ENCODE data around the gene CLDN15. TPM values are rescaled to one million over a fixed set of nuclear protein-coding genes. Genes with fewer than 3 reads are reported as not detected.

Gene CLDN15
- total RNA-seq, 1 experiment from 2014 or later: 6.5 TPM

DNA sequence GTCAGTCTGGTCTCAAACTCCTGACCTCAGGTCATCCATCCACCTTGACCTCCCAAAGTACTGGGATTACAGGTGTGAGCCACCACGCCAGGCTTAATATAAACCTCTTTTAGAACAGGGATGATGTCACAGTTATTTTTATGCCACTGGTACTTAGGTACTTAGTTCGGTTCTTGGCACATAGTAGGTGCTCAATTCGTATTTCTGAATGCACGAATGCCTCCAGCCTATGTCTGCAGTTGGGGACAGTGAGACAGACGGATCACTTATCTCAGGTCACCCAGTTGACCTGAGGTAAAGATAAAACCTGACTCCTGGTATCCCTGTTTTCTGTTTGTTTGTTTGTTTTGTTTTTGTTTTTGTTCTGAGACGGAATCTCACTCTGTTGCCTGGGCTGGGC is 51.4 kb downstream of the CLDN15 start:
- ChIA-PET CTCF (interaction anchor here (0.6 to 0.7 kb wide), 2 partner anchors 97 to 114 kb away, joined by 3 read pairs; no protein-coding TSS in a partner anchor), POLR2A (no interaction called here)
- Mint-ChIP-seq H3K36me3 (no peaks in the 10 kb centered on the region), H3K4me3 (no peak overlapping the region), H3K4me1 (peaks cover 7% of the 10 kb centered on the region), H3K9me3 (no peaks in the 10 kb centered on the region), H3K27ac (no peak overlapping the region), H3K27me3 (ENCODE audit: low read depth) (peaks cover 16% of the 10 kb centered on the region)
- ATAC-seq (no peak), DNase-seq (ENCODE audit: low spot score) (no peak)
- TF ChIP-seq GRHL2 (CRISPR knock-in tag; IDR thresholded peaks at IDR 0.05; ENCODE audit: insufficient replicate concordance, severe bottlenecking) (no peak), ZNF512 (CRISPR knock-in tag; IDR thresholded peaks at IDR 0.05; ENCODE audit: borderline replicate concordance) (no peak), RORB (CRISPR knock-in tag; IDR thresholded peaks at IDR 0.05) (no peak), ZNF396 (CRISPR knock-in tag; IDR thresholded peaks at IDR 0.05; ENCODE audit: borderline replicate concordance) (no peak), NR3C1 (CRISPR knock-in tag; conservative IDR thresholded peaks at IDR 0.05; ENCODE audit: low read depth) (no peak), GABPB1 (CRISPR knock-in tag; IDR thresholded peaks at IDR 0.05) (no peak), MLX (CRISPR knock-in tag; IDR thresholded peaks at IDR 0.05) (no peak), TEAD1 (CRISPR knock-in tag; IDR thresholded peaks at IDR 0.05) (no peak), ELF4 (CRISPR knock-in tag; IDR thresholded peaks at IDR 0.05; ENCODE audit: low read depth) (no peak)
- TF ChIP-seq, protein P1, sequence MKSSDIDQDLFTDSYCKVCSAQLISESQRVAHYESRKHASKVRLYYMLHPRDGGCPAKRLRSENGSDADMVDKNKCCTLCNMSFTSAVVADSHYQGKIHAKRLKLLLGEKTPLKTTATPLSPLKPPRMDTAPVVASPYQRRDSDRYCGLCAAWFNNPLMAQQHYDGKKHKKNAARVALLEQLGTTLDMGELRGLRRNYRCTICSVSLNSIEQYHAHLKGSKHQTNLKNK (CRISPR knock-in tag; IDR thresholded peaks at IDR 0.05): no peak
- TF ChIP-seq, protein P2, sequence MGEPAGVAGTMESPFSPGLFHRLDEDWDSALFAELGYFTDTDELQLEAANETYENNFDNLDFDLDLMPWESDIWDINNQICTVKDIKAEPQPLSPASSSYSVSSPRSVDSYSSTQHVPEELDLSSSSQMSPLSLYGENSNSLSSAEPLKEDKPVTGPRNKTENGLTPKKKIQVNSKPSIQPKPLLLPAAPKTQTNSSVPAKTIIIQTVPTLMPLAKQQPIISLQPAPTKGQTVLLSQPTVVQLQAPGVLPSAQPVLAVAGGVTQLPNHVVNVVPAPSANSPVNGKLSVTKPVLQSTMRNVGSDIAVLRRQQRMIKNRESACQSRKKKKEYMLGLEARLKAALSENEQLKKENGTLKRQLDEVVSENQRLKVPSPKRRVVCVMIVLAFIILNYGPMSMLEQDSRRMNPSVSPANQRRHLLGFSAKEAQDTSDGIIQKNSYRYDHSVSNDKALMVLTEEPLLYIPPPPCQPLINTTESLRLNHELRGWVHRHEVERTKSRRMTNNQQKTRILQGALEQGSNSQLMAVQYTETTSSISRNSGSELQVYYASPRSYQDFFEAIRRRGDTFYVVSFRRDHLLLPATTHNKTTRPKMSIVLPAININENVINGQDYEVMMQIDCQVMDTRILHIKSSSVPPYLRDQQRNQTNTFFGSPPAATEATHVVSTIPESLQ (CRISPR knock-in tag; IDR thresholded peaks at IDR 0.05): no peak
- TF ChIP-seq, protein P3, sequence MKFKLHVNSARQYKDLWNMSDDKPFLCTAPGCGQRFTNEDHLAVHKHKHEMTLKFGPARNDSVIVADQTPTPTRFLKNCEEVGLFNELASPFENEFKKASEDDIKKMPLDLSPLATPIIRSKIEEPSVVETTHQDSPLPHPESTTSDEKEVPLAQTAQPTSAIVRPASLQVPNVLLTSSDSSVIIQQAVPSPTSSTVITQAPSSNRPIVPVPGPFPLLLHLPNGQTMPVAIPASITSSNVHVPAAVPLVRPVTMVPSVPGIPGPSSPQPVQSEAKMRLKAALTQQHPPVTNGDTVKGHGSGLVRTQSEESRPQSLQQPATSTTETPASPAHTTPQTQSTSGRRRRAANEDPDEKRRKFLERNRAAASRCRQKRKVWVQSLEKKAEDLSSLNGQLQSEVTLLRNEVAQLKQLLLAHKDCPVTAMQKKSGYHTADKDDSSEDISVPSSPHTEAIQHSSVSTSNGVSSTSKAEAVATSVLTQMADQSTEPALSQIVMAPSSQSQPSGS (CRISPR knock-in tag; IDR thresholded peaks at IDR 0.05; ENCODE audit: borderline replicate concordance, low read depth): no peak
- TF ChIP-seq, protein P4, sequence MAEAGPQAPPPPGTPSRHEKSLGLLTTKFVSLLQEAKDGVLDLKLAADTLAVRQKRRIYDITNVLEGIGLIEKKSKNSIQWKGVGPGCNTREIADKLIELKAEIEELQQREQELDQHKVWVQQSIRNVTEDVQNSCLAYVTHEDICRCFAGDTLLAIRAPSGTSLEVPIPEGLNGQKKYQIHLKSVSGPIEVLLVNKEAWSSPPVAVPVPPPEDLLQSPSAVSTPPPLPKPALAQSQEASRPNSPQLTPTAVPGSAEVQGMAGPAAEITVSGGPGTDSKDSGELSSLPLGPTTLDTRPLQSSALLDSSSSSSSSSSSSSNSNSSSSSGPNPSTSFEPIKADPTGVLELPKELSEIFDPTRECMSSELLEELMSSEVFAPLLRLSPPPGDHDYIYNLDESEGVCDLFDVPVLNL (CRISPR knock-in tag; IDR thresholded peaks at IDR 0.05; ENCODE audit: borderline replicate concordance, low read depth): no peak

- DNase-seq (ENCODE audit: low spot score) (no peak), ATAC-seq (no peak)
- ChIA-PET POLR2A (no interaction called here), CTCF (interaction anchor here (1.1 to 1.5 kb wide), 3 partner anchors 12 to 59 kb away, joined by 3 to 4 read pairs (median 3); no protein-coding TSS in a partner anchor)
- peaks cover 24% of the 10 kb centered on the region for H3K27me3 Mint-ChIP-seq (ENCODE audit: low read depth)
- peaks cover 12% of the 10 kb centered on the region for H3K4me1 Mint-ChIP-seq
- no peak overlapping the region for H3K4me3 Mint-ChIP-seq
- no peak for TF ChIP-seq CTCF (IDR thresholded peaks at IDR 0.05)
- TF ChIP-seq, protein P4 (CRISPR knock-in tag; IDR thresholded peaks at IDR 0.05; ENCODE audit: borderline replicate concordance, low read depth): no peak
- no peak for TF ChIP-seq NFE2L1 (CRISPR knock-in tag; IDR thresholded peaks at IDR 0.05)
- TF ChIP-seq, protein P5, sequence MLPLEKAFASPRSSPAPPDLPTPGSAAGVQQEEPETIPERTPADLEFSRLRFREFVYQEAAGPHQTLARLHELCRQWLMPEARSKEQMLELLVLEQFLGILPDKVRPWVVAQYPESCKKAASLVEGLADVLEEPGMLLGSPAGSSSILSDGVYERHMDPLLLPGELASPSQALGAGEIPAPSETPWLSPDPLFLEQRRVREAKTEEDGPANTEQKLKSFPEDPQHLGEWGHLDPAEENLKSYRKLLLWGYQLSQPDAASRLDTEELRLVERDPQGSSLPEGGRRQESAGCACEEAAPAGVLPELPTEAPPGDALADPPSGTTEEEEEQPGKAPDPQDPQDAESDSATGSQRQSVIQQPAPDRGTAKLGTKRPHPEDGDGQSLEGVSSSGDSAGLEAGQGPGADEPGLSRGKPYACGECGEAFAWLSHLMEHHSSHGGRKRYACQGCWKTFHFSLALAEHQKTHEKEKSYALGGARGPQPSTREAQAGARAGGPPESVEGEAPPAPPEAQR (CRISPR knock-in tag; IDR thresholded peaks at IDR 0.05): no peak
- no peak for TF ChIP-seq ZNF416 (CRISPR knock-in tag; IDR thresholded peaks at IDR 0.05)
- H3K27ac Mint-ChIP-seq: no peak overlapping the region
- H3K36me3 Mint-ChIP-seq: no peaks in the 10 kb centered on the region
- H3K9me3 Mint-ChIP-seq: no peaks in the 10 kb centered on the region
Measured at GRCh38 chr7:101185258-101185839, 52.3 kb downstream of the CLDN15 start.

All from WTC11 (cell line).